Stimulated activated CD4-positive, alpha-beta T cell treated with anti-CD3 and anti-CD28 coated beads, Interleukin-12 subunit alpha, Interleukin-12 subunit beta, amount 100 ng/mL, for 24 hours (primary cell): ENCODE data around the gene PLCD1.

ENCODE experiments used
- DNase-seq, 2 experiments: peaks; one replicate each; pipeline ENCODE4 v3.0.0-alpha.2; 2020; ENCODE audit warnings: low read depth in 2 of 2

The PLCD1 gene

DNA sequence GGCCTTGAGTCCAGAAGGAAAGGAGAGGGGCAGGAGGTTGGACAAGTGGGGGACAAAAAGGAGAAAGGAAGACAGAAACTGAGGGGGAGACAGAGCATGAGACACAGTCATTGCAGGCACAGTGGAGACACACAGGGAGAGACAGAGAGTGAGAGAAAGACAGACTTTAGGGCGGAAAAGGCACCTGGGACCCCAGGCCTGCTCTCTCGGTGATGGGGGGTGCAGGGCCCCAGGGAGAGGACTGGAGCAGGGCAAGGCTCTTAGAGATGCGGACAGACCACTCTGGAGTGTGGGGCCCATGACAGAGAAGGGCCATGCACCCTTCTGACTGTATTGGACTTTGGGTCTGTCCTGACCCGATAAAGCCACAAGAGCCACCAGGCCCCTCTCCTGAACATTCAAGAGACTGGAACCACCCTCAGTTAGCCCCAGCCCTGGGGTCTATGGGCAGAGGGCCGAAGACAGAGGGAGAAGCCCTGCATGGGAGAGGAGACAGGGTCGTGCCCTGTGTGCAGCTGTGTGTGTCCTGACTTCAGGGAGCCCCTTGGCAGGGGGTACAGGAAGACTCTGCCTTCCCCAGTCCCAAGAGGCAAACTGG lies 12.5 kb downstream of the PLCD1 start:
- DNase-seq, result no peak

DNA sequence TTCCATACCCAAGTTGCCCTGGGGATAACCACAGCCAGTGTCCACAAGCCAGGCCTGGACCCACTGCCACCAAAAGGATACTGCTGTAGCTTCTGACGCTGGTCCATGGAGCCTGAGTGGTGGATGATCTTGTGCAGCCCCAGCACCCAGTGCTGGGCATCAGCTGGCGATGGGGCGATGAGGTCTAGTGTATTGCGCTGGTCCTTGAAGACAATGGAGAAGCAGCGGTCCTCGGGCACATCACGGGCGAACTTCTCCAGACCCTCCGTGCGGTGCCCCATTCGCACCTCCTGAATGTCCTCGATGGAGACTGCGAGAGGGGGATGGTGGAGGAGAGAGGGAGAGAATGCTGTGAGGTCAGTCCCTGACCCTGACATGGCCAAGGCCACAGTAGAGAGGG lies 13.0 kb downstream of the PLCD1 start:
- DNase-seq, result no peak

DNA sequence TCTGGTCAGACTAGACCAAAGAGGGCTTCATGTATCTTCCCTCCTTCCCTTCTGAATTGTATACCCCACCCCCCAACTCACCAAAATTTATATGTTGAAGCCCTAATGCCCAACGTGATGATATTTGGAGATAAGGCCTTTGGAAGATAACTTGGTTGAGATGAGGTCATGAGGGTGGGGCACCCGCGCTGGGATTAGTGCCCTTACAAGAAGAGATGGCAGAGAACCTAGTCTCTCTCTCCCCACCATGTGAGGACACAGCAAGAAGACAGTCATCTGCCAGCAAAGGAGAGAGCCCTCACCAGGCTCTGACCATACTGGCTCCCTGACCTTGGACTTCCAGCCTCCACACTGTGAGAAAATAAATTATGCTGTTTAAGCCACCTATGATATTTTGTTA lies 13.5 kb downstream of the PLCD1 start:
- DNase-seq, result no peak

DNA sequence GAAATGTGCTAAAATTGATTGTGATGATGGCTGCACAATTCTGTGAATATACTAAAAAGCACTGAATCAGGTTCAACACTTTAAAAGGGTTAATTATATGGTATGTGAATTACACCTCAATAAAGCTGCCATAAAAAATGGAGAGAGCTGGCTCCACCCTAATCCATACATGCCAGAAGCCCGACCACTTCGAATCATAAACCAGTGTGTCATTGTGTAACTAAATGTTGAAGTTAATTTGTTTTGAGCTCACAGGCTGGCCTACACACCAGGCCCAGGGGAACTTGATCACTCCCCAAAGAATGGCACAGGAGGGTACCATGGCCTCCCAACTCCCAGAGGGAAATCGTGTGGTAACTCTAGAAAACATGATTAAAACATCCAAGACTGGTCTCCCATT lies 14.0 kb downstream of the PLCD1 start:
- DNase-seq, result no peak

DNA sequence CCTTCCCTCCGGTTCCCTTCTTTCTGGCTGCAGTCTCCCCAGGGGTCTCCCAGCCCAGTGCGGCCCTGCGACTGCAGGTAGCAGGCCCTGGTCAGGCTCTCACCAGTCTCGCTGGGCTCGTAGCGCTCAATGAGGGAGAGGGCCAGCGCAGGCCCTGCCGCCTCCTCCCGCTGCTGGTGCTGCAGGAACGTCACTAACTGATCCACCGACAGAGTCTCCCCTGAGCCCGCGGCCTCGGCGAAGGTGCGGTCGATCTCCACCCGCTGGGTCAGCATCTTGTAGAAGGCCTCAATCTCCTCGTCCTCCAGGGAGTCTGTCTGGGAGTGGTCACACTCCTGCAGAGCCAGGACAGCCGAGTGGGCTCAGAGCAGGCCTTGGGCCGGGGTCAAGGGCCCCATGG lies 18.3 kb downstream of the PLCD1 start:
- no peak for DNase-seq

DNA sequence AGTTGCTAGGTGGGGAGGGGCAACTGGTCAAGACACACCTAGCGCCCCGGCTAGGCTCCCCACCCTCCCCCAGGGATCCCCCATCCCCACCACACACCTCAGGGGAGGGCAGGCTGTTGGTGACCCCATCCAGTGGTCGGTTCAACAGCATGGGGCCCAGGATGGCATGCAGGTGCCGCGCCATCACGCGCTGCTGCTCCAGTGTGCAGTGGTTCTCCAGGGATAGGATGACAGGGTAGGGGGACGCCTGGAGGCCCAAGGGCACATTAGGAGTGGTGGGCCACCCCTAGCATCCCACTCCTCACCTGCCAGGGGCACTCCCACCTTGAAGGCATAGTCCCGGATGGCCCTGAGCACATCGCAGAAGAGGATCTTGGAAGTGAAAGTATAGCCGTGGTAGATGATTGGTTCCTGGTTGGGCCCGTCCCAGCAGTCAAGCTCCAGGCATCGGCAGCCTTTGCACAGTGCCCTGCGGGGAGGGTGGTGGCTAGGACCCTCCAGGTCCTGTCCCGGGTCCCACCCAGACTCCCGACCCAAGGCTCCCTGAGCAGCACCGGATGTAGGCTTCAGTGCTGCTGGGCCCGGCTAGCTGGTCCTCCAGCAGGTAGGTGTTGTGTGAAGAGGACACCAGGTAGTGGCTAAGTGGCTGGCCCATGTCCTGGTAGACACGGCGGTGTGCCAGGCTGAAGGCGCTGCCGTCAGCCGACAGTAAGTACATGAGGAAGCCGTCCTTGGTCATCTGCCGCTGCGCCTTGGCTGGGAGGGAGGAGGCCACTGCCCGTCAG lies 19.4 kb downstream of the PLCD1 start:
- no peak for DNase-seq

DNA sequence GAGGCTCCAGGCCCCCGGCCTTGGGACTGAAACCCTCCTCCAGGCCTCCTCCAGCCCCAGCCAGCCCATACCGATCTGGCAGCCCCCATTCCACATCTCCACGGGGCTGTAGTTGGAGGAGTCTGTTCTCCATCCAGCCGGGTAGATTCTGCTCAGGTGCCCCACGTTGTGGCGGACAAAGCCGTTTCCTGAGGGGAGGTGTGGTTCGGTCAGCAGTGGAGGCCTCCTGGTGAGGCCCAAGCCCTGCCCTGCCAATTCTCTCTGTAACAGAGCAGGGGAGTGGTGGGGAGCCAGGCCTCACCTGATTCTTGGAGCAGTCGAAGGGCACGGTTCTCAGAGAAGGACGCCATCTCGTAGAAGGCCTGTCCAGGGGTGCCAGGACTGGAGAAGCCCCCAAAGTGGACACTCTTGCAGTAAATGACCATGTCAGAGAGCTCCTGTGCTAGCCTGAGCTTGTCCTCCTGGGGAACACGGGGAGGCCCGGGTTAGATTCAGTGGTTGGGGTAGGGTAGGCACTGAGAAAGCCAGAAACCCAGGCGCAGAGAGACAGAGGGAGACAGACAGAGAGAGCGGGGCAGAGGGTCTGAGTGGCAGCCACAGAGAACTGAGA lies 20.4 kb downstream of the PLCD1 start:
- DNase-seq, result no peak

DNA sequence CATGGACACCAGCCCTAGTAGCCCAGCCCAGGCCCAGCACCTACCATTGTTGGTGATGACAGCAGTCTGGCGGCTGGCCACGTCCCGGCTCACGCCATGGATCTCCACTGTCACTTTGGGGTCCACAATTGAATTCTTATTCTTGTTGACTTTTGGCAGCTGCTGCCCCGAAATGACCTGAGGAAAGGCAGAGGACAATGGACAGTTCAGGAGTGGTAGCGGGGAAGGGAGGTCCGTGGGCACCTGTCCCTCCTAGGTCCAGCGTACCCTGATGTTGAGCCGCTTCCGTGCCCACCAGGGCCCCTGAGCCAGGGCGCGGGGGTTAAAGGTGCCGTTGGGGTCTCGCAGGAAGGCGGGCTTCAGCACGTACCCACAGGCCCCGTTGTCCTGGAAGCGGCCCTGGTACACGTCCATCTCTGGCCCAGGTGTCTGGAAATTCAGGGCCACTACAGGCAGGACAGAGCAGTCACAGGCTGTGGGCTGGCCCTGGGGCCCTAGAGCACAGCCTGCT lies 21.2 kb downstream of the PLCD1 start:
- no peak for DNase-seq

DNA sequence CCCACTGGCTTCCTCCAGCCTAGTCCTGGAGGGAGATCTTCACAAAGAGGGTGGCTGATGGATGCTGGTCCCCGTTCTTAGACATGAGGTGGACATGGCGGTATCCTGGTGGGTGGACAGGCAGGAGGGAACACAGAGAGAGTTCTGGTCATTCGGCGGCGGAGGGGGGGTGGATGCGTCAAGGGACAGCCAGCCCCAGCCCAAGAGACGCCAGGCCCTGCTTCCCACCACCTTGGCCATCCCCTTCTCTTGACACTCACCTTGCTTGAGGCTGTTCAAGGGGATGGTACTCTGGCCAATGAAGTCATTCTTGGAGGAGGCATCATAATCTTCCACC lies 21.7 kb downstream of the PLCD1 start:
- no peak for DNase-seq

DNA sequence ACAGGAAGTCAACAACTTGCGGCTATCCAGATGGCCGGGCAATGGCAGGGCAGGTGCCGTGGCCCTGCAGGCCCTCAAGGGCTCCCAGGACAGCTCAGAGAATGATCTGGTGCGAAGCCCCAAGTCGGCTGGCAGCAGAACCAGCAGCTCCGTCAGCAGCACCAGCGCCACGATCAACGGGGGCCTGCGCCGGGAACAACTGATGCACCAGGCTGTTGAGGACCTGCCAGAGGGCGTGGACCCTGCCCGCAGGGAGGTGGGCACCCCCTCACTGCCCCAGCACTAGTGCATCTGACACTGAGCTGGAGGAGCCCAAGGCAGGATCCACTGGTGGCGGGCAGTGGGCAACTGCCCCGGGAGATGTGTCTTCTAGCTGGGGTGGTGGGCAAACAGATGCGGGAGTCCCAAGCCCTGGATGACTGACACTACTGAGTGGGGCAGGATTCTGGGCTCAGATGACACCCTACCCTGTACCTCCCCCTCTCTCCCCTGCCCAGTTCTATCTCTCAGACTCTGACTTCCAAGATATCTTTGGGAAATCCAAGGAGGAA lies 22.9 kb downstream of the PLCD1 start:
- DNase-seq, result no peak

DNA sequence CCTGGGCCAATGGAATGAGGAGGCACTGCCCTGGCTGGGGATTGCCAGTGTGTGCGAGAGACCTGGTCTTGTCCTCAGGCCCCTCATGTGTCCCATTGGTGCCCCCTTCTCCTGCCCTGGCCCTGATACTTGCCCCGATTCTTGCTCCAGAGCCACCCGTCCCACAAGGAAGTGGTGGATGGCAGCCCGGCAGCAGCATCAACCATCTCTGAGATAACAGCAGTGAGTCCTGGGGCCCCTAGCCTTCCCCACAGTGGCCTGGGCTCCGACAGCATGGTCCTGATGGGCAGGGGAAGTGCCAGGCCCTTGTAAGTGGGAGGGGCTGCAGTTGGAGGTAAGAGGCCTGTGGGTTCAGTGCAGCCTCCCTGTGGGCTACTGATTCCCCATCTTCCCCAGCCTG lies 23.4 kb downstream of the PLCD1 start:
- DNase-seq, result no peak

DNA sequence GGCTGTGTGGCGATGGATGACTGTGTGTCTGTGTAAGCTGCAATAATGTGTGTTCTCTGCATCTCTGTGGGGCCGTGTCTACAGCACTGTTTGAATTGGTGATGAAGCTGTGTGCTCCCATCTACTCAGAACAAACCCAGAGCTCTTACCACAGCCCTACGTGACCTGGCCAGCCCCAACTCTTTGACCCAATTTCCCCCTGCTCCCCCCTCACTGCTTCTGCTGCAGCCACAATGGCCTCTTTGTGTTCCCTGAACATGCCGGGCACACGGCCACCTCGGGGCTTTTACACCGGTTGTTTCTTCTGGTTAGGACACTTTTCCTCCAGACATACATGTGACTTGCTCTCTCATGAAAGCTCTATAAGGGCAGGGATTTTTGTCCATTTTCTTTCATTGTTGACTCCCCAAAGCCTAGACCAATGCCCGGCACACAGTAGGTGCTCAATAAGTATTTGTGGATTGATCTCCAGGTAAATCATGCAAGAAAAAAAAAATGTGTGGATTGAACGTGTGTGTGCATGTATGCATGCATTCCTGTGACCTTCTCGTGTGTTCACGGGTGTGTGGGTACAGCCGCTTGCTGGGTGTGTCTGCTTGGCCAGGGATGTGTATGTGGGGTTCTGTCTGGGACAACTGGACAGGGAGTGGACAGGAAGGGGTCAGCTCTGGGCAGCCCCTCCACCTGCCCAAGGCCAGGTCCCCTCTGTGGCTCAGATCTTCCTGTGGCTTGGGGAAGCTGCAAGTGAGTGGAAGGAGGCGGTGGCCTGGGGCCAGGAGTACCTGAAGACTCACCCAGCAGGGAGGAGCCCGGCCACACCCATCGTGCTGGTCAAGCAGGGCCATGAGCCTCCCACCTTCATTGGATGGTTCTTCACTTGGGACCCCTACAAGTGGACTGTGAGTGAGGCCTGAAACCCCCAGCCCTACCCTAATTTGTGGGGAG lies 24.1 kb downstream of the PLCD1 start:
- DNase-seq, result no peak

DNA sequence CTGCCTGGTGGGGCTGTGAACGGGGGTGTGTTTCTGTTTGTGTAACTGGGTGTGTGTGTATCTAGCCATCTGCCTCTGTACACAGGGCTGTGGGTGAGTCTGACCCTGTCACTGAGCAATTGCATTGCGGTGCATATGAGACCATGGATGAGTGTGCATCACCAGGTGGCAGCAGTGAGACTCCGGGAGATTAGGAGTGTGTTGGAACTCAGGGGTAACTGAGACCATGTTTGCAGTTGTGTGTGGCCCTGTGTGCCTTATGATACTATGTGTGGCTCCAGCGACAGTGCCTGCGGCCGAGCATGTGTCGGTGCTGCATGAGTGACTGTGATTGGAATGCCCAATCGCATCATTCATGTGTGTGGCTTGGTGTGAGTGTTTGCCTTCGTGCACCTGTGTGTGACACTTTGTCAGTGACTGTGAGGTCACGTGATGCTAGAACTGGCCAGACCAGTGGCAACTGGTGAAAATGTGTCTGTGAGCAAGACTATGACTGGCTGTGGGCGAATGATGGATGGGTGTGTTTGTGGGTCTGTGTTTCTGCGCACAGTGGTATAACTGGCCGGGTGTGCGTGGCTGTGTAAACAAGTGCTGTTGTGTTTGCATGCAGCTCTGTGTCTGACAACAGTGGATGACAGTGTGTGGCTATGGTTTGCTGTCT lies 24.9 kb downstream of the PLCD1 start:
- peak in 1 of 2 experiments; percentile 42 for DNase-seq

DNA sequence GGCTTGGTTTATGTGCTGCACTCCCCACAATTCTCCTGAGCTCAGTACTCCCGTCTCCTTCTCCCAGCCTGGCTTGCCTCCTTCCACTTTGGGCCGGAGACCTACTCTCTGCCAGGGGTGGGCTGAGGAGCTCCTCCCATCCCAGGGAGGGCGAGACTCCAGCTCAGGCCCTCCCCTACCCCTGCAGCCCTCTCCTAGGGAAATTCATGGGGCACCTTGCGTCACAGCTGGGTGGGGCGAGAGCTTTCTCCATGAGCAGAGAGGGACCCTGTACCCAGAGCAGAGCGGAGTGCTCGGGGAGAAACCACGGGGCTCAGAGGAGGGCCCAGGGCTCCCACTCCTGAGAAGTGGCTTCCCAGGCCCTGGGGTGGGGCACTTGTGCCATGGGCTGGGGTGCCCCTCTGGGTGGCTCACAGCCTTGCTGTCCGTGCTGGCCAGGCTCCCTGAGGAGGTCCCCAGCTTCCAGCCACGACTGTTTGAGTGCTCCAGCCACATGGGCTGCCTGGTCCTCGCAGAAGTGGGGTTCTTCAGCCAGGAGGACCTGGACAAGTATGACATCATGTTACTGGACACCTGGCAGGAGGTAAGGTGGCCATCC lies 25.5 kb downstream of the PLCD1 start:
- no peak for DNase-seq

DNA sequence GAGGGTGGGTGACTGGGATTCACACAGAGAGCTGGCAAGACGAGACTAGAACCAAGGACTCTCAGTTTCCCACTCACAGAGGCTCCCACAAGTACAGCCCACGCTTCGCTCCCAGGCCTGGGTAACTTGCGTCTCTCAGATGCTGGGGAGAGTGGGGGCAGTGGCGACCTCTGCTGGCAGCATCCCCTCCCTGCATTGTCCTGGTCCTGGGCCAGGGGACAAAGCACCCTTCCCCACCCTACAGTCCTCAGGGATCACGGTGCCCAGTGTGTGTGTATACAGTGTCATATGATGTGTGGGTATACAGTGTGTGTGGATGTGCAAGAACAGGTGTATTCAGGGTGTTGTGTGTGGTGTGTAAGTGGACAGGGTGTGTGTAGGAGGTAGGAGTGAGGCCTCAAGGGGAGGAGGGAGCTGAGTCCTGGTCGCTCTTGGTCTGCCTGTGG lies 26.0 kb downstream of the PLCD1 start:
- DNase-seq, result peak in 1 of 2 experiments; percentile 52

DNA sequence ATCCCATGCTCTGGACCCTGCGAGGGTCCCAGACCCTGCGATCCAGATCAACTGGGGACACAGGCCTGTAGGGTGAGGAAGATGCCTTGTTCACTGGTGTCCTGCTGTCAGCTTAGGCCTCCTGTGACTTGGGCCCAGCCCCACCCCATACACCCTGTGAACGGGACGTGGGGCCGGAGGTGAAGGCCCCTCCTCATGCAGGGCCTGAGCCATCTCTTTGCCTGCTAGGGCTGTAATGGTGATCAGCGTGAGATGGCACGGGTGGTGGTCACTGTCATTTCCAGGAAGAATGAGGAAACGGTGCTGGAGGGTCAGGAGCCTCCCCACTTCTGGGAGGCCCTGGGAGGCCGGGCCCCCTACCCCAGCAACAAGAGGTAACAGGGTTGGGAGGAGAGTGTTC lies 26.5 kb downstream of the PLCD1 start:
- no peak for DNase-seq

DNA sequence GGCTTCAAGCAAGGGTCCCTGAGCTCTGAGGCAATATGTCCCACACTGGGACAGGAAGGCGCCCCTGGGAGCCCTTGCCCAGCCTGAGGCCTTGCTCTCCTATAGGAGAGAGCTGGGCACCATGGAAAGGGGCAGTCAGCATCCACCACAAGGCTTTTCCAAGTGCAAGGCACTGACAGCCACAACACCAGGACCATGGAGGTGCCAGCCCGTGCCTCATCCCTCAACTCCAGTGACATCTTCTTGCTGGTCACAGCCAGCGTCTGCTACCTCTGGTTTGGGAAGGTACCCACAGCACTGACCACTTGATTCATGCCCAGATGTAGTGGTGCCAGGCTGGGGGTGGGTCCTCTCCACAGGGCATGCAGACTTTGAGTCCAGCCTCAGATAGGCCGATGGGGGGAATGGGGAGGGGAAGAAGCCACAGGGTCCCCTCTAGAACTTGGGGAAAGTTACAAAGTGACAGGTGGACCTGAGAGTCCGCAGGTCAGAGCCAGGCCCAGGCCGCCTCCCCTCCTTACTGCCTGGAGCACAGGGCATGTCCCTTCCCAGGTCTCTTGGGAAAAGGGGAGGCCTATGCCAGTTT lies 27.1 kb downstream of the PLCD1 start:
- DNase-seq, result no peak

DNA sequence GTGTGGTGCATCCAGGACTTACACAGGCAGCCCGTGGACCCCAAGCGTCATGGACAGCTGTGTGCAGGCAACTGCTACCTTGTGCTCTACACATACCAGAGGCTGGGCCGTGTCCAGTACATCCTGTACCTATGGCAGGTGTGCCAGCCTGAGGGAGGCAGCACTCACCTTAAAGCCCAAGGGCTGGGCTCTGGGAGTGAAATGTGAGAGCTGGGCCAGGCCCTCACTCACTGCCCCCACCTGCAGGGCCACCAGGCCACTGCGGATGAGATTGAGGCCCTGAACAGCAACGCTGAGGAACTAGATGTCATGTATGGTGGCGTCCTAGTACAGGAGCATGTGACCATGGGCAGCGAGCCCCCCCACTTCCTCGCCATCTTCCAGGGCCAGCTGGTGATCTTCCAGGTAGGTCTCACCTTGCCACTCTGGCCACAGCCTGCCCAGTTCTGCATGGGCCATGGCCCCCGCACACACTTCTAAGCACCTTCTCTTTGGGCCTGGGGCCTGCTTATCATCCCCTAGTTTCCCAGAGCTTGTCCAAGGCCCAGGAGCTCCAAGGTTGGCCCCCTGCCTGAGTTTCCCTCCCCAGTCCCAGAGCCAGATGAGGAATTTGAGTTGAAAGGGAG lies 27.9 kb downstream of the PLCD1 start:
- no peak for DNase-seq

DNA sequence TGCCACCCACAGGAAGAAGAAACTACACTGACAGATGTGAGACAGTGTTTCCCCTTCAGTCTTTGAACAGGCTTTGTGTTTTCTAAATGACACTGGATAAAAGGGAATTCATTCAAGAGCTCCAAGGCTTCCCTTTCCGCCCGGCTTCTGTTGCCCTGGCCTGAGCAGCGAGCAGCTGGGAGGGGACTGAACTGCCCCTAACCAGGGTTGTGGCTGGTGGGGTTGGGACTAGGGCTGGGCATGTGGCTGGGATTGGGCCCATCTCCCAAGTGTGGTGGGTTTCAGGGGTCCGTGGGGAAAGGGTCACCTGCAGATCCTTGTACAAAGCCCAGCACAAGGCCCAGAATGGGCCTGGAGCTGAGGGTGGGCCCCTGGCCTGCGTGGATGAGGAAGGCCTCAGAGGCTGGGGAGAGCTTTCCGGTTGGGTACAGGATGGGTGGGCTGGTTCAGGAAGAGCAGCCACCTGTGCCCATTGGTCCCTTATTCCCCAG lies 28.4 kb downstream of the PLCD1 start:
- DNase-seq, result no peak
